Measurements from ENCODE around the gene HOXB1. TPM values are rescaled to one million over a fixed set of nuclear protein-coding genes. Genes with fewer than 3 reads are reported as not detected.

The HOXB1 gene
- total RNA-seq, 1 experiment from 2014 or later = not detected

- Mint-ChIP-seq H3K27me3 (ENCODE audit: insufficient read depth, unreplicated experiment) (no peaks in the 10 kb centered on the region), H3K4me1 (ENCODE audit: low read depth, unreplicated experiment) (peaks cover 7% of the 10 kb centered on the region), H3K27ac (ENCODE audit: unreplicated experiment) (no peak overlapping the region), H3K9me3 (ENCODE audit: unreplicated experiment) (no peaks in the 10 kb centered on the region), H3K4me3 (ENCODE audit: unreplicated experiment) (no peak overlapping the region), H3K36me3 (ENCODE audit: insufficient read depth, unreplicated experiment) (no peaks in the 10 kb centered on the region)
- BruUV-seq (replicated peaks) = no TSS peak
- no peak overlapping the region for H3K4me3 ChIP-seq (ENCODE audit: low read depth, low read length)
- no peak for DNase-seq
- ChIA-PET CTCF (interaction anchor here (0.6 kb wide), 1 partner anchor 142 kb away, joined by 3 read pairs; no protein-coding TSS in a partner anchor), POLR2A (no interaction called here)
- H3K36me3 ChIP-seq (ENCODE audit: control insufficient read depth, insufficient read depth, low read length) = no peaks in the 10 kb centered on the region
- no peaks in the 10 kb centered on the region; the same call in 1 of the 2 replicates for H3K27me3 ChIP-seq (replicated peaks; ENCODE audit: control insufficient read depth, insufficient read depth, low read length)
- H3K4me1 ChIP-seq = peaks cover 9% of the 10 kb centered on the region
- intact Hi-C loops (cut with micrococcal nuclease; ENCODE audit: unreplicated experiment) = no loop called here
- no peak for TF ChIP-seq CTCF (IDR thresholded peaks at IDR 0.05; ENCODE audit: insufficient read depth in 1 of 2, low read depth in 1 of 2, low read length in 1 of 2, severe bottlenecking in 1 of 2, unreplicated experiment in 1 of 2)
- no peaks in the 10 kb centered on the region for H3K9me3 ChIP-seq
Observed at GRCh38 chr17:48553190-48553547, 22.4 kb upstream of the HOXB1 start.

GRCh38 chr17:48552466-48553189, 21.8 kb upstream of the HOXB1 start:
- no peaks in the 10 kb centered on the region for H3K9me3 ChIP-seq
- intact Hi-C loops (cut with micrococcal nuclease; ENCODE audit: unreplicated experiment) = no loop called here
- ChIA-PET CTCF (no interaction called here), POLR2A (interaction anchor here (0.9 kb wide), 1 partner anchor 47 kb away, joined by 3 read pairs; no protein-coding TSS in a partner anchor)
- TF ChIP-seq CTCF (IDR thresholded peaks at IDR 0.05; ENCODE audit: insufficient read depth in 1 of 2, low read depth in 1 of 2, low read length in 1 of 2, severe bottlenecking in 1 of 2, unreplicated experiment in 1 of 2) = no peak
- peaks cover 7% of the 10 kb centered on the region for H3K4me1 Mint-ChIP-seq (ENCODE audit: low read depth, unreplicated experiment)
- H3K27me3 ChIP-seq (replicated peaks; ENCODE audit: control insufficient read depth, insufficient read depth, low read length) = no peaks in the 10 kb centered on the region; the same call in 1 of the 2 replicates
- H3K4me1 ChIP-seq = peaks cover 9% of the 10 kb centered on the region
- no peak overlapping the region for H3K27ac Mint-ChIP-seq (ENCODE audit: unreplicated experiment)
- no peak for DNase-seq
- H3K36me3 Mint-ChIP-seq (ENCODE audit: insufficient read depth, unreplicated experiment) = no peaks in the 10 kb centered on the region
- H3K36me3 ChIP-seq (ENCODE audit: control insufficient read depth, insufficient read depth, low read length) = no peaks in the 10 kb centered on the region
- BruUV-seq (replicated peaks) = no TSS peak
- no peaks in the 10 kb centered on the region for H3K27me3 Mint-ChIP-seq (ENCODE audit: insufficient read depth, unreplicated experiment)
- no peaks in the 10 kb centered on the region for H3K9me3 Mint-ChIP-seq (ENCODE audit: unreplicated experiment)
- no peak overlapping the region for H3K4me3 ChIP-seq (ENCODE audit: low read depth, low read length)
- no peak overlapping the region for H3K4me3 Mint-ChIP-seq (ENCODE audit: unreplicated experiment)

GRCh38 chr17:48551596-48552465, 21.0 kb upstream of the HOXB1 start:
- Histone ChIP-seq H3K4me3 (ENCODE audit: low read depth, low read length) (no peak overlapping the region), H3K4me1 (peaks cover 13% of the 10 kb centered on the region), H3K9me3 (no peaks in the 10 kb centered on the region), H3K27me3 (replicated peaks; ENCODE audit: control insufficient read depth, insufficient read depth, low read length) (no peaks in the 10 kb centered on the region; the same call in 1 of the 2 replicates), H3K36me3 (ENCODE audit: control insufficient read depth, insufficient read depth, low read length) (no peaks in the 10 kb centered on the region)
- TF ChIP-seq CTCF (IDR thresholded peaks at IDR 0.05; ENCODE audit: insufficient read depth in 1 of 2, low read depth in 1 of 2, low read length in 1 of 2, severe bottlenecking in 1 of 2, unreplicated experiment in 1 of 2) = no peak
- H3K4me3 Mint-ChIP-seq (ENCODE audit: unreplicated experiment) = no peak overlapping the region
- no peaks in the 10 kb centered on the region for H3K36me3 Mint-ChIP-seq (ENCODE audit: insufficient read depth, unreplicated experiment)
- DNase-seq = no peak
- no TSS peak for BruUV-seq (replicated peaks)
- no peak overlapping the region for H3K27ac Mint-ChIP-seq (ENCODE audit: unreplicated experiment)
- CTCF ChIA-PET = no interaction called here
- intact Hi-C loops (cut with micrococcal nuclease; ENCODE audit: unreplicated experiment) = no loop called here
- no peaks in the 10 kb centered on the region for H3K9me3 Mint-ChIP-seq (ENCODE audit: unreplicated experiment)
- POLR2A ChIA-PET = interaction anchor here (0.9 kb wide), 1 partner anchor 46 kb away, joined by 3 read pairs; no protein-coding TSS in a partner anchor
- peaks cover 7% of the 10 kb centered on the region for H3K4me1 Mint-ChIP-seq (ENCODE audit: low read depth, unreplicated experiment)
- H3K27me3 Mint-ChIP-seq (ENCODE audit: insufficient read depth, unreplicated experiment) = no peaks in the 10 kb centered on the region

Data from Caco-2 (cell line).